Sigmoid colon (tissue), 4 donors: ENCODE measurements around the gene UNC79.

Experiments used
- POLR2AphosphoS5 ChIP-seq, 4 donors: sonication (generic); formaldehyde crosslinking; IDR thresholded peaks; one replicate each; pipeline ENCODE4 v1.6.1; 2017; ENCODE audit warnings: antibody characterized with exemption in 4 of 4
- TF ChIP-seq, protein P1 (sequence below), 4 experiments: fragments of 450-650 bp in 3 of 4; fragments of 200-600 bp in 1 of 4; IDR thresholded peaks; one replicate each; pipeline ENCODE4 v1.5.1; 2016 to 2019; ENCODE audit warnings: antibody characterized with exemption in 4 of 4, mild to moderate bottlenecking in 3 of 4, moderate library complexity in 2 of 4

DNA sequence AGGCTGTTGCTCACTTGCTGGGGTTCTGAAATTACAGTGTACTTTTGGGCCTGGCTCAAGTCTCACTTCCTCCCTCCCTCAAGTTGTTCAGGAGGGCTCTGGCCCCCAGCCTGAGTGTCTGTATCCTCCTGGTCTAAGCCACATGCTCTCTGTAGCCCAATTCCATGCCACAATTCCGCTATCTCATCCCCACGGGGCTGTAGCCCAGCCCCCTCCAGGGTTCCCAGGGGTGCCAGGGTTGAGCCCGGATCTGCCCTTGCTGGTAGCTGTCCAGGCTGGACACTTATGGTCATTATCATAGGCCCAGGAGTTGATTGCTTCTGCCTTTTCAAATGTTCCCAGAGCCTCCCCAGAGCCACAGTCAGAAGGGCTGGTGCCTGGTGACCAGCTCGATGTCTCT is 292.3 kb downstream of the UNC79 start:
- TF ChIP-seq, protein P1, sequence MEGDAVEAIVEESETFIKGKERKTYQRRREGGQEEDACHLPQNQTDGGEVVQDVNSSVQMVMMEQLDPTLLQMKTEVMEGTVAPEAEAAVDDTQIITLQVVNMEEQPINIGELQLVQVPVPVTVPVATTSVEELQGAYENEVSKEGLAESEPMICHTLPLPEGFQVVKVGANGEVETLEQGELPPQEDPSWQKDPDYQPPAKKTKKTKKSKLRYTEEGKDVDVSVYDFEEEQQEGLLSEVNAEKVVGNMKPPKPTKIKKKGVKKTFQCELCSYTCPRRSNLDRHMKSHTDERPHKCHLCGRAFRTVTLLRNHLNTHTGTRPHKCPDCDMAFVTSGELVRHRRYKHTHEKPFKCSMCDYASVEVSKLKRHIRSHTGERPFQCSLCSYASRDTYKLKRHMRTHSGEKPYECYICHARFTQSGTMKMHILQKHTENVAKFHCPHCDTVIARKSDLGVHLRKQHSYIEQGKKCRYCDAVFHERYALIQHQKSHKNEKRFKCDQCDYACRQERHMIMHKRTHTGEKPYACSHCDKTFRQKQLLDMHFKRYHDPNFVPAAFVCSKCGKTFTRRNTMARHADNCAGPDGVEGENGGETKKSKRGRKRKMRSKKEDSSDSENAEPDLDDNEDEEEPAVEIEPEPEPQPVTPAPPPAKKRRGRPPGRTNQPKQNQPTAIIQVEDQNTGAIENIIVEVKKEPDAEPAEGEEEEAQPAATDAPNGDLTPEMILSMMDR (IDR thresholded peaks at IDR 0.05), result no peak
- no peak for TF ChIP-seq POLR2AphosphoS5 (IDR thresholded peaks at IDR 0.05)
